H4 (cell line): ENCODE measurements around the gene TUT4. TPM values are rescaled to one million over a fixed set of nuclear protein-coding genes. Genes with fewer than 3 reads are reported as not detected.

Source experiments
- DNase-seq: peaks from one replicate; pipeline ENCODE4 v3.0.0-alpha.2; 2015; ENCODE audit warnings: low spot score
- total RNA-seq: library from RNA; depleted of rRNA; stranded (reverse); fragments of >200 nt; shearing (Covaris generic); gene quantifications from 2 replicates; pipeline ENCODE4 v1.2.3, GENCODE V29; 2014

TUT4 gene
- total RNA-seq, 1 experiment from 2014 or later, result 25.3 TPM

GRCh38 chr1:52472384-52472783 is 80.5 kb downstream of the TUT4 start:
- no peak for DNase-seq

GRCh38 chr1:52469108-52469507 is 83.8 kb downstream of the TUT4 start:
- no peak for DNase-seq

DNA sequence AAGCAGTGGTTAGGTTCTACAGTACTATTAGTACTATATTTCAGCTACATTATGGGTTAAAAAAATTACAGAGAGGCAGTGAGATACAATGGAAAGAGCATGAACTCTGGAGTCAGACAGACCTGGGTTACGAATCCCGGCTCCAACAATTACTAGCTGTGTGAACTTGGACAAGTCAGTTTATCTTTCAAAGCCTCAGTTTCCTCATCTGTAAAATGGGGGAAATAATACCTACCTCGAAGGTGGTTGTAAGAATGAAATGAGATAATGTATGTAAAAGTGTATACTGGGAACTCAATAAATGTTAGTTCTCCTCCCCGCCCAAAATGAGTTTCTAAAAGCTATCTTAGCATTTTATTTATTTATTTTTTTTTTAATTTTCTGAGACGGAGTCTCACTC is 89.0 kb downstream of the TUT4 start:
- no peak for DNase-seq

DNA sequence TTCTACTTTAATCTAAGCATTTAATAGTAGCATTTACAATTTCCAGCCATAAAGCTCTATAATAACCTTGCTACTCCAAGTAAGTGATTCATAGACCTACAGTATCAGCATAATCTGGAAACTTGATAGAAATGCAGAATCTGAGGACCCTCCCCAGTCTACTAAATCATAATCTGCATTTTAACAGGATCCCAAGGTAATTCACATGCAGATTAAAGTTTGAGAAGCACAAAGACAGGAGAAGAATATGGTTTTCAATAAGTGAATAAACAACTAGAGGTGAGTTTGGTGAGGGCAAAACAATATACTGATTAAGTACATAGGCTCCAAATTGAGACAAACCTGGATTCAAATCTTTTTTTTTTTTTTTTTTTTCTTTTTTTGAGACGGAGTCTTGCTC is 91.1 kb downstream of the TUT4 start:
- DNase-seq, result no peak

DNA sequence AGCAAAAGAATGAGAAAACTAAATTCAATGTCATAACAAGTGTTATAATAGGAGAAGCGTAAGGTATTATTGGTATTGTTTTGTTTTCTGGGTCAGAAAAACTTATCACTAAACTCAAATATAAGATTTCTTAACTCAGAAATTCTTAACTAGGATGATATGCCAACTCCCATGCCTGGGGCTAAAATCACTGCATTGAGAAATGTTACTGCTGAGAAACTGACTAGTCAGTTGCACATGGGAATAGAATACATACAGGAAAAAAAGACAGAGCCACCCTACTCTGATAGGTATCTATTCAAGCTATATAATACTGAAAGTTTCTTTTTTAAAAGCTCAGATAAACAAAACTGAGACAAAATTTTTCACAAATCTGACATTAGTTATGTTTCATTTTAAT is 92.2 kb downstream of the TUT4 start:
- DNase-seq, result no peak

- no peak for DNase-seq
Observed at GRCh38 chr1:52455686-52456085, 97.2 kb downstream of the TUT4 start.

GRCh38 chr1:52454779-52455178 is 98.1 kb downstream of the TUT4 start:
- DNase-seq, result no peak

GRCh38 chr1:52454127-52454526 is 98.8 kb downstream of the TUT4 start:
- DNase-seq, result no peak

DNA sequence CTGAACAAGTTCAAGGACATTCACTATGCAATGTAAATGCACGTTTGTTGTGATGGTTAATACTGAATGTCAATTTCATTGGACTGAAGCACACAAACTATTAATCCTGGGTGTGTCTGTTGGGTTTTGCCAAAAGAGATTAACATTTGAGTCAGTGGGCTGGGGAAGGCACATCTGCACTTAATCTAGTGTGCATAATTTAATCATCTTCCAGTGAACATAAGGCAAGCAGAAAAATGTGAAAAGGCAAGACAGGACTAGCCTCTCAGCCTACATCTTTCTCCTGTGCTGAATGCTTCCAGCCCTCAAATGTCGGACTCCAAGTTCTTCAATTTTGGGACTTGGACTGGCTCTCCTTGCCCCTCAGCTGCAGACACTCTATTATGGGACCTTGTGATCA is 108.4 kb downstream of the TUT4 start:
- DNase-seq, result no peak

DNA sequence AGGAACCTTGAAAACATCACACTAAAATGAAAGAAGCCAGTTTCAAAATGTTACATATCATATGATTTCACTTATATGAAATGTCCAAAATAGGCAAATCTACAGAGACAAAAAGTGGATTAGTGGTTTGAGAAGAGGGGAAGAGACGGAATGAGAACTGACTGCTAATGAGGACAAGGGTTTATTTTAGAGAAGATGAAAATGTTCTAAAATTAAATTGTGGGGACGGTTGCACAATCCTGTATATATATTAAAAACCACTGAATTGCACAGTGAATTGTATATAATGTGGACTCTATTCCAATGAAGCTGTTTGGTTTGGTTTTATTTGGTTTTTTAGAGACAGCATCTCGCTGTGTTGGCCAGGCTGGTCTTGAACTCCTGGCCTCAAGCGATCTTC is 112.9 kb downstream of the TUT4 start:
- no peak for DNase-seq

- DNase-seq, result no peak
Observed at GRCh38 chr1:52436817-52437216, 116.1 kb downstream of the TUT4 start.

GRCh38 chr1:52435650-52436049 is 117.2 kb downstream of the TUT4 start:
- no peak for DNase-seq

DNA sequence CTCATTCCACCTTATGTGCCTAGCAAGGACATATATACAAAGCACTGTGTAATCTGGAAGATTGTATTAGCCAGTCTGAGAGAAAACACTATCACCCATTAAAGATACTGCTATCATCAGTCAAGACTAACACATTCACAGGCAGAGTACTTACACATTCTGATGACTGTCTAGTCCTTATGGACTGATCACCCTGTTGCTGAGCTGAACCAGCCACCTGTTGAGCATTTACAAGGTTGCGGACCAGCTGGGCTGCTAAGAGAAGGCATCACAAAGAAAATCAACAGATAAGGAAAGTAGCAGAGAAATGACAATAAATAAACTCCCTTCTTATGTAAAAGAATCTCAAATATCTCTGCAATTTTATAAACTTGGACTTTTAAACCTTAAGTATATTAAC is 117.7 kb downstream of the TUT4 start:
- DNase-seq, result no peak

DNA sequence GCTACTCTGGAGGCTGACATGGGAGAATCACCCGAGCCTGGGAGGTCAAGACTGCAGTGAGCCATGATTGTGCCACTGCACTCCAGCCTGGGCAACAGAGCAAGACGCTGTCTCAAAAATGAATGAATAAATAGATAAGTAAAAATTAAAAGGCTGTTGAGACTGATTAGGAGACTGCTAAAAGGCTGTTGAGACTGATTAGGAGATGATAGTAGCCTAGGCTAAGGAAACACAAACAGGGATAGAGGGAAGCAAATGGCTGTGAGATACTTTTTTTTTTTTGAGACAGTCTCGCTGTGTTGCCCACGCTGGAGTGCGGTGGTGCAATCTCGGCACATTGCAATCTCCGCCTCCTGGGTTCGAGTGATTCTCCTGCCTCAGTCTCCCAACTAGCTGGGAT is 120.1 kb downstream of the TUT4 start:
- no peak for DNase-seq

GRCh38 chr1:52427152-52427551 is 125.7 kb downstream of the TUT4 start:
- DNase-seq, result no peak

DNA sequence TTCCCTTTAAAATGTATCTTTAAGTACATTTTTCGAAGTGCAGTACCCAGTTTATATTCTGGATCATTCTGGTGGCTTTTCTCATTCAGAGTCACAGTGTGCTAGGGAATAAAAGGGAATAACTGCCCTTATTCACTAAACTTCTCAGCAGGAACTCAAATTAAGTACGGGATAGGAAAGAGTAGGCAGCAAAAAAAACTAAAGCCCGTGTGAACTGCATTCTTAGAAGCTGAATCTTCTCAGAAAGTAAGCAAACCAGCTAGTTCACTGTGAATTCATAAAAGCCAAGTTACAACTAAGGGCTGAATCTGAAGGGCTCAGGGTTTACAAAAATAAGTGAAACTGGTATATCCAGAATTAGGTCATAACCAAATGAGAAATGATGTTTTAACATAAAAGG is 126.5 kb downstream of the TUT4 start:
- no peak for DNase-seq

DNA sequence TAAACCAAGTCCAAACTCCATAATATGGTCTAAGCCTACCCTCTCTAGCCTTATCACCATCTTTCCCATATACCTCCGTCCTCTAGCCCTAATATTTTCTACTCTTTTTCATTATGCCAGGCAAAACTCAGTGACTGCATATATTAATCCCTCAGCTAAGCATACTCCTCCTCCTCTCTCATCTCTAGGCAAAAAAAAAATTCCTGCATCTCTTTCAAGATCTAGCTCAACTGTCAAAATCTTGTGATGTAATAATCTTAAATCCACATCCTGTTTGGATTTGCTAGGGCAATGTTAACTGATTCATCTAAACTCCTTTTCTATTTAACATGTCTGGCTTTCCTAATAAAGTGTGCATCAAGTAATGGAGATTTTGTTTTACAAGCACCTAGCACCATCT is 128.1 kb downstream of the TUT4 start:
- no peak for DNase-seq

DNA sequence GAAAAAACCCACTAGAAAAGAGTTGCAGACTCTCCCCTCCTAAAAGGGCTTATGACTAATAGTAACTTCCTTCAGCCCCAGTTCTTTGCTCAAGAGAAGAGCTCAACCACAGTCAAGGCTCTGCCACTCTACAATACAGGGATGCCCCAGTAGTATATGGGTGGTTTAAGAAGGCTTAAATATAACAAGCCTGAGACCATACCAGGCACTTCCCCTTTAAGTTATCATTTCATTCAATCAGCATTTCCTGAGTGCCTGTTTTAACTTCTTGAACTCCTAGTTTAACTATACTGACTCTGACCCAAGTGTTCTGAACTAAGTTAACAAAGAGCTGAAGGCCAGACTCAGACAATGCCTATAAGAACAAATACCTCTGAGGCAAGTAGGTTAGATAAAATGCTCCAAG is 128.7 kb downstream of the TUT4 start:
- no peak for DNase-seq

DNA sequence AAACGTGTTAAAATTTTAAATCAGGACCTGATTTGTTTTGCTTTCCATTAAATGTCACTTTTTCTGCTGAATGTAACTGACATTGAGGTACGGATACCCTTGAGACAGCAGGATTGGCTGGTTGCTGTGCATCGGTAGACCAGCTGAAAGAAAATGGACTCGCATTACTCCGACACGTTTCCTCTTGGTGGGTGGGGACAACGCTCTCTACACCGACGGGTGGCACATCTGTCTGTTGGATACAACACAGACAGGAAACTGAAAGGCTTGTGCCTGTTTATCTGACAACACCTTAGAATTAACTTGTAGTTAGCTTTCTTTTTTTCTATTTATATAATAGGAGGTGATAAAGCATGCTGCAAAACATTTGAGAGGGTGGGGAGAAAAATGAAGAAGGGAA is 129.1 kb downstream of the TUT4 start:
- DNase-seq, result no peak

GRCh38 chr1:52423055-52423454 is 129.8 kb downstream of the TUT4 start:
- no peak for DNase-seq

- DNase-seq, result no peak
Observed at GRCh38 chr1:52420713-52421112, 132.2 kb downstream of the TUT4 start.

DNA sequence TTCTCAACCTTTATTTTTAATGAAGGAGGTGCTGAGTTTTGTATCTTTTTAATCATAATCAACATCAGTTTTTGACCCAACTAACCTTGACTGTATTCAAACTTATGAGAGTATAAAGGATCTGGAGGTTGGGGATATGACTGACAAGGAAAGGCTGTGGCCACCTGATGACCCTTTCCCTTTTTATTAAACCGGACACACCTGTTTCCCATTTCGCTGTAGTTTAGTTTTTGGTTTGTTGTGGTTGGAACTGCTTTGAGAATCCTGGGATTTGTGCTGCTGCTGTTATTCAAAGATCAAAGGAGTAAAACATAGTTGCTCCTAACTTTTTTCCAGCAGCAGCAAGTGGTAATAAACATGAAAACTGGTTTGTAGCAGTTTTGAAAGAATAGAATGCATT is 136.1 kb downstream of the TUT4 start:
- DNase-seq, result no peak

GRCh38 chr1:52414942-52415341 is 137.9 kb downstream of the TUT4 start:
- no peak for DNase-seq

DNA sequence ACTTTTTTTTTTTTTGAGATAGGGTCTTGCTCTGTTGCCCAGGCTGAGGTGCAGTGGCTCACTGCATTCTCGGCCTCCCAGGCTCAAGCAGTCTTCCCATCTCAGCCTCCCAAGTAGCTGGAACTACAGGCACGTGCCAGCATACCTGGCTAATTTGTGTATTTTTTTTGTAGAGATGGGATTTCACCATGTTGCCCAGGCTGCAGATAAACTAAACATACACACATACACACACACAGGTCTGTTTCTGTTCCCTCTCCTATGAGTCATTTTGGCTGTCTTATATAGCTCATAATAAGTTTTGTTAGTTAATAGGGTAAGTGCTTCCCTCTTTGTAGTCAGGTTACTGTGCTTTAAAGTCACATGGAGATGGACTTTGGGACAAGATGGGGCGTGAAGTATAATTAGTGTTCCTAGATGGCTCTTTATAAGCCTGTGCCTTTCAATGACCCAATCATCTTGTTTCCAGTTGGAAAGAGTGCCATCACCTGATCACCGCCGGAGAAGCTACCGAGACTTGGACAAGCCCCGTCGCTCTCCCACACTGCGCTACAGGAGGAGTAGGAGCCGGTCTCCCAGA is 139.4 kb downstream of the TUT4 start:
- DNase-seq, result no peak

GRCh38 chr1:52404975-52405338 is 147.9 kb downstream of the TUT4 start:
- DNase-seq, result no peak
